Fibroblast of skin of abdomen (primary cell): ENCODE results near the gene SPDYC.

ENCODE experiments used
- DNase-seq: peaks from one replicate; pipeline ENCODE4 v3.0.0-alpha.2; 2013

The SPDYC gene

GRCh38 chr11:65207918-65208784, 38.1 kb downstream of the SPDYC start:
- no peak for DNase-seq

GRCh38 chr11:65208785-65209710, 39.0 kb downstream of the SPDYC start:
- no peak for DNase-seq

GRCh38 chr11:65209711-65210360, 39.8 kb downstream of the SPDYC start:
- DNase-seq, result no peak

GRCh38 chr11:65210361-65210731, 40.3 kb downstream of the SPDYC start:
- DNase-seq, result no peak

- DNase-seq, result no peak
Observed at GRCh38 chr11:65210748-65211147, 40.7 kb downstream of the SPDYC start.

- no peak for DNase-seq
Observed at GRCh38 chr11:65211293-65212105, 41.5 kb downstream of the SPDYC start.

- DNase-seq, result no peak
Observed at GRCh38 chr11:65212226-65212801, 42.3 kb downstream of the SPDYC start.

GRCh38 chr11:65213322-65214211, 43.5 kb downstream of the SPDYC start:
- no peak for DNase-seq

- no peak for DNase-seq
Observed at GRCh38 chr11:65214212-65214845, 44.3 kb downstream of the SPDYC start.

GRCh38 chr11:65215441-65216076, 45.5 kb downstream of the SPDYC start:
- DNase-seq, result no peak

- no peak for DNase-seq
Observed at GRCh38 chr11:65216830-65217229, 46.8 kb downstream of the SPDYC start.

GRCh38 chr11:65217441-65218423, 47.7 kb downstream of the SPDYC start:
- no peak for DNase-seq

- DNase-seq, result no peak
Observed at GRCh38 chr11:65218446-65218845, 48.4 kb downstream of the SPDYC start.

GRCh38 chr11:65219930-65220213, 49.8 kb downstream of the SPDYC start:
- DNase-seq, result peak; percentile 16

GRCh38 chr11:65221026-65221425, 51.0 kb downstream of the SPDYC start:
- DNase-seq, result no peak
